Common myeloid progenitor, CD34-positive (primary cell): Measurements from ENCODE around the gene BLOC1S4.

Experiments used
- CTCF ChIA-PET: fragments of 350-600 bp; sonication (Branson Sonifier 250); formaldehyde crosslinking; loops from one replicate; lab custom pipeline; 2021; ENCODE audit warnings: antibody characterized with exemption; lab: Charles Lee
- POLR2A ChIA-PET: fragments of 350-600 bp; sonication (Branson Sonifier 250); formaldehyde crosslinking; loops from one replicate; lab custom pipeline; 2021; ENCODE audit warnings: antibody characterized with exemption; lab: Charles Lee
- DNase-seq, 3 donors: peaks; one replicate each; pipeline versions ENCODE4 v3.0.0 to v3.0.0-alpha.2; 2013
- H3K27ac ChIP-seq, 2 experiments: 1 replicate in 1 of 2; 2 replicates in 1 of 2; pipeline ENCODE4 v1.7.0; 2013; ENCODE audit warnings: inconsistent platforms in 2 of 2, low read length in 2 of 2, mild to moderate bottlenecking in 2 of 2, low read depth in 1 of 2, moderate library complexity in 1 of 2; ENCODE audit not compliant: severe bottlenecking in 2 of 2, insufficient read depth in 1 of 2, poor library complexity in 1 of 2
- H3K27me3 ChIP-seq, 5 experiments: replicated peaks in 2 of 5; 1 replicate in 3 of 5; 2 replicates in 2 of 5; pipeline versions ENCODE4 v1.6.1 to v1.7.0; 2013; ENCODE audit warnings: low read length in 4 of 5, mild to moderate bottlenecking in 2 of 5, moderate library complexity in 2 of 5, inconsistent platforms in 1 of 5; ENCODE audit not compliant: insufficient read depth in 5 of 5, control insufficient read depth in 4 of 5
- H3K36me3 ChIP-seq, 4 experiments: 1 replicate in 2 of 4; 2 replicates in 2 of 4; pipeline versions ENCODE4 v1.6.1 to v1.7.0; 2013; ENCODE audit warnings: low read length in 3 of 4, control low read depth in 1 of 4, mild to moderate bottlenecking in 1 of 4; ENCODE audit not compliant: control insufficient read depth in 4 of 4, insufficient read depth in 4 of 4
- H3K4me1 ChIP-seq, 4 experiments: 1 replicate in 3 of 4; 2 replicates in 1 of 4; pipeline versions ENCODE4 v1.6.1 to v1.7.1; 2013; ENCODE audit warnings: low read length in 3 of 4, mild to moderate bottlenecking in 3 of 4, control low read depth in 1 of 4, inconsistent platforms in 1 of 4, moderate library complexity in 1 of 4; ENCODE audit not compliant: control insufficient read depth in 4 of 4, insufficient read depth in 4 of 4; ENCODE audit errors: control extremely low read depth in 1 of 4
- H3K4me3 ChIP-seq, 7 experiments: 1 replicate in 4 of 7; 2 replicates in 3 of 7; pipeline versions ENCODE4 v1.5.1 to v1.7.0; 2013; ENCODE audit warnings: mild to moderate bottlenecking in 7 of 7, low read length in 6 of 7, moderate library complexity in 6 of 7, inconsistent platforms in 2 of 7, low read depth in 2 of 7, control low read depth in 1 of 7; ENCODE audit not compliant: insufficient read depth in 4 of 7, control insufficient read depth in 1 of 7; ENCODE audit errors: extremely low read depth in 1 of 7
- H3K9me3 ChIP-seq, 5 experiments: 1 replicate in 4 of 5; 2 replicates in 1 of 5; pipeline versions ENCODE4 v1.6.1 to v1.7.1; 2013; ENCODE audit warnings: low read length in 4 of 5, mild to moderate bottlenecking in 2 of 5, inconsistent platforms in 1 of 5, low read depth in 1 of 5, moderate library complexity in 1 of 5; ENCODE audit not compliant: control insufficient read depth in 4 of 5, insufficient read depth in 2 of 5; ENCODE audit errors: control extremely low read depth in 1 of 5
- WGBS: methylation state at CpG from one replicate; pipeline ENCODE4 v1.1.5; 2013; ENCODE audit not compliant: insufficient coverage; 5-methylcytosine and 5-hydroxymethylcytosine counted together

Gene BLOC1S4

GRCh38 chr4:6763330-6763851, 47.4 kb downstream of the BLOC1S4 start:
- no peak overlapping the region for H3K27ac ChIP-seq
- H3K4me1 ChIP-seq = peaks cover 0 to 15% (median 3%) of the 10 kb centered on the region in 4 experiments
- no peak overlapping the region for H3K4me3 ChIP-seq
- DNase-seq = no peak
- WGBS = 84% methylated on average over 14 of the region's 16 CpGs
- ChIA-PET CTCF (interaction anchor here (1.2 to 1.3 kb wide), 2 partner anchors 110 to 317 kb away, joined by 3 to 5 read pairs; no protein-coding TSS in a partner anchor), POLR2A (no interaction called here)
- H3K9me3 ChIP-seq = no peaks in the 10 kb centered on the region
- peaks cover 0 to 2% (median 0%) of the 10 kb centered on the region in 5 experiments for H3K27me3 ChIP-seq
- H3K36me3 ChIP-seq = no peaks in the 10 kb centered on the region

- Histone ChIP-seq H3K36me3 (no peaks in the 10 kb centered on the region), H3K27ac (no peak overlapping the region), H3K4me3 (no peak overlapping the region), H3K27me3 (peaks cover 0 to 1% (median 0%) of the 10 kb centered on the region in 5 experiments), H3K9me3 (no peaks in the 10 kb centered on the region), H3K4me1 (peaks cover 0 to 23% (median 4%) of the 10 kb centered on the region in 4 experiments)
- whole genome bisulfite sequencing = 98% methylated on average over 11 of the region's 11 CpGs
- CTCF ChIA-PET = interaction anchor here (0.9 kb wide), 1 partner anchor 128 kb away, joined by 3 read pairs; no protein-coding TSS in a partner anchor
- POLR2A ChIA-PET = no interaction called here
- DNase-seq = no peak
Observed at GRCh38 chr4:6764976-6765620, 49.1 kb downstream of the BLOC1S4 start.

GRCh38 chr4:6765703-6766102, 49.7 kb downstream of the BLOC1S4 start:
- CTCF ChIA-PET = interaction anchor here (0.9 kb wide), 1 partner anchor 127 kb away, joined by 3 read pairs; no protein-coding TSS in a partner anchor
- POLR2A ChIA-PET = no interaction called here

More at GRCh38 chr4:6765703-6766102, 49.7 kb downstream of the BLOC1S4 start:
- Histone ChIP-seq H3K4me1 (peaks cover 0 to 21% (median 4%) of the 10 kb centered on the region in 4 experiments), H3K27ac (no peak overlapping the region), H3K9me3 (no peaks in the 10 kb centered on the region), H3K27me3 (peaks cover 0 to 1% (median 0%) of the 10 kb centered on the region in 5 experiments), H3K36me3 (no peaks in the 10 kb centered on the region), H3K4me3 (no peak overlapping the region)
- WGBS = 96% methylated on average over 2 of the region's 2 CpGs
- DNase-seq = no peak
